Esophagus (tissue), 2 donors: ENCODE data around the gene UGT1A3. TPM values are rescaled to one million over a fixed set of nuclear protein-coding genes. Genes with fewer than 3 reads are reported as not detected.

ENCODE experiments used
- H3K27ac ChIP-seq, 2 donors: one replicate each; pipeline ENCODE4 v1.5.1; 2013; ENCODE audit warnings: low read depth in 2 of 2, mild to moderate bottlenecking in 2 of 2, inconsistent platforms in 1 of 2, low read length in 1 of 2, moderate library complexity in 1 of 2
- H3K27me3 ChIP-seq, 2 donors: one replicate each; pipeline ENCODE4 v1.6.1; 2013; ENCODE audit warnings: low read length in 2 of 2, control low read depth in 1 of 2, mild to moderate bottlenecking in 1 of 2; ENCODE audit not compliant: insufficient read depth in 2 of 2, control insufficient read depth in 1 of 2
- H3K36me3 ChIP-seq, 2 donors: one replicate each; pipeline ENCODE4 v1.6.1; 2013; ENCODE audit warnings: low read length in 1 of 2; ENCODE audit not compliant: control insufficient read depth in 2 of 2, insufficient read depth in 2 of 2
- H3K4me1 ChIP-seq, 2 donors: one replicate each; pipeline ENCODE4 v1.6.1; 2013; ENCODE audit warnings: low read length in 1 of 2; ENCODE audit not compliant: control insufficient read depth in 2 of 2, insufficient read depth in 2 of 2
- H3K4me3 ChIP-seq, 2 donors: one replicate each; pipeline ENCODE4 v1.5.1; 2013; ENCODE audit warnings: low read length in 2 of 2, mild to moderate bottlenecking in 2 of 2, low read depth in 1 of 2, moderate library complexity in 1 of 2
- H3K9me3 ChIP-seq, 2 donors: one replicate each; pipeline ENCODE4 v1.6.1; 2013; ENCODE audit warnings: mild to moderate bottlenecking in 2 of 2, low read depth in 1 of 2, low read length in 1 of 2, moderate library complexity in 1 of 2; ENCODE audit not compliant: control insufficient read depth in 2 of 2, insufficient read depth in 1 of 2
- WGBS, 2 donors: extraction: QIAGEN DNeasy Blood & Tissue Kit; methylation state at CpG; one replicate each; pipeline ENCODE4 v1.1.7; 2013; 5-methylcytosine and 5-hydroxymethylcytosine counted together
- polyA plus RNA-seq, 2 donors: library from polyadenylated mRNA; stranded (reverse); fragments of 200-250 nt; gene quantifications; one replicate each; pipeline ENCODE4 v1.2.3, GENCODE V29; 2013
- donor health status: healthy with polysubstance abuse.
- donor health status: Bipolar disorder and iron deficiency.

UGT1A3 gene
- polyA plus RNA-seq, 2 donors: 0.07 to 1.5 TPM

GRCh38 chr2:233789554-233789953, 60.7 kb downstream of the UGT1A3 start:
- H3K27ac ChIP-seq: no peak overlapping the region
- H3K27me3 ChIP-seq: no peaks in the 10 kb centered on the region
- H3K4me1 ChIP-seq: no peaks in the 10 kb centered on the region
- no peaks in the 10 kb centered on the region for H3K9me3 ChIP-seq
- WGBS, 2 donors: 91 to 93% methylated on average over 7 of the region's 7 CpGs
- no peaks in the 10 kb centered on the region for H3K36me3 ChIP-seq
- H3K4me3 ChIP-seq: no peak overlapping the region

- Histone ChIP-seq H3K27me3 (no peaks in the 10 kb centered on the region), H3K9me3 (peaks cover 0 to 2% of the 10 kb centered on the region in 2 donors), H3K4me3 (no peak overlapping the region), H3K36me3 (no peaks in the 10 kb centered on the region), H3K27ac (no peak overlapping the region), H3K4me1 (no peaks in the 10 kb centered on the region)
- WGBS, 2 donors: 86 to 88% methylated on average over 18 of the region's 18 CpGs
These were observed 62.5 kb downstream of the UGT1A3 start for GRCh38 chr2:233791151-233791882.

GRCh38 chr2:233791883-233792329, 63.1 kb downstream of the UGT1A3 start:
- no peaks in the 10 kb centered on the region for H3K4me1 ChIP-seq
- no peaks in the 10 kb centered on the region for H3K36me3 ChIP-seq
- no peak overlapping the region for H3K27ac ChIP-seq
- peaks cover 0 to 2% of the 10 kb centered on the region in 2 donors for H3K9me3 ChIP-seq
- WGBS, 2 donors: 83 to 85% methylated on average over 8 to 9 of the region's 9 CpGs
- no peak overlapping the region for H3K4me3 ChIP-seq
- no peaks in the 10 kb centered on the region for H3K27me3 ChIP-seq

GRCh38 chr2:233792720-233793119, 63.9 kb downstream of the UGT1A3 start:
- no peak overlapping the region for H3K27ac ChIP-seq
- peaks cover 0 to 2% of the 10 kb centered on the region in 2 donors for H3K9me3 ChIP-seq
- H3K36me3 ChIP-seq: no peaks in the 10 kb centered on the region
- WGBS, 2 donors: 85 to 93% methylated on average over 7 of the region's 7 CpGs
- no peaks in the 10 kb centered on the region for H3K27me3 ChIP-seq
- no peak overlapping the region for H3K4me3 ChIP-seq
- no peaks in the 10 kb centered on the region for H3K4me1 ChIP-seq

GRCh38 chr2:233793465-233794127, 64.8 kb downstream of the UGT1A3 start:
- 67 to 76% methylated on average over 18 of the region's 18 CpGs for WGBS, 2 donors
- Histone ChIP-seq H3K27me3 (no peaks in the 10 kb centered on the region), H3K9me3 (peaks cover 0 to 2% of the 10 kb centered on the region in 2 donors), H3K27ac (no peak overlapping the region), H3K4me3 (no peak overlapping the region), H3K4me1 (no peaks in the 10 kb centered on the region), H3K36me3 (no peaks in the 10 kb centered on the region)

- Histone ChIP-seq H3K4me1 (no peaks in the 10 kb centered on the region), H3K4me3 (no peak overlapping the region), H3K9me3 (peaks cover 0 to 2% of the 10 kb centered on the region in 2 donors), H3K27ac (no peak overlapping the region), H3K36me3 (no peaks in the 10 kb centered on the region), H3K27me3 (no peaks in the 10 kb centered on the region)
- WGBS, 2 donors: 78 to 83% methylated on average over 17 of the region's 17 CpGs
These were observed 65.4 kb downstream of the UGT1A3 start for GRCh38 chr2:233794128-233794658.

- H3K27ac ChIP-seq: no peak overlapping the region
- WGBS, 2 donors: 88 to 93% methylated on average over 13 of the region's 13 CpGs
- H3K4me3 ChIP-seq: no peak overlapping the region
- H3K9me3 ChIP-seq: peaks cover 0 to 2% of the 10 kb centered on the region in 2 donors
- no peaks in the 10 kb centered on the region for H3K27me3 ChIP-seq
- no peaks in the 10 kb centered on the region for H3K4me1 ChIP-seq
- no peaks in the 10 kb centered on the region for H3K36me3 ChIP-seq
These were observed 66.9 kb downstream of the UGT1A3 start for GRCh38 chr2:233795735-233796171.

GRCh38 chr2:233796254-233796653, 67.4 kb downstream of the UGT1A3 start:
- Histone ChIP-seq H3K4me3 (no peak overlapping the region), H3K4me1 (no peaks in the 10 kb centered on the region), H3K9me3 (peaks cover 0 to 2% of the 10 kb centered on the region in 2 donors), H3K36me3 (no peaks in the 10 kb centered on the region), H3K27me3 (no peaks in the 10 kb centered on the region), H3K27ac (no peak overlapping the region)
- 68 to 73% methylated on average over 9 of the region's 9 CpGs for WGBS, 2 donors

GRCh38 chr2:233798335-233799086, 69.7 kb downstream of the UGT1A3 start:
- Histone ChIP-seq H3K36me3 (no peaks in the 10 kb centered on the region), H3K4me1 (no peaks in the 10 kb centered on the region), H3K27ac (no peak overlapping the region), H3K4me3 (no peak overlapping the region), H3K27me3 (no peaks in the 10 kb centered on the region), H3K9me3 (peaks cover 0 to 2% of the 10 kb centered on the region in 2 donors)
- 82% methylated on average over 14 of the region's 14 CpGs for WGBS, 2 donors
